HL-60 (cell line): Measurements from ENCODE around the gene RNASE7.

Experiments used
- DNase-seq, 2 experiments: peaks; one replicate each; pipeline ENCODE4 v3.0.0-alpha.2; 2010 to 2020; ENCODE audit warnings: low read depth in 1 of 2, low spot score in 1 of 2
- H3K27ac ChIP-seq: fragments of 250-450 bp; sonication (Bioruptor Pico); replicated peaks from 2 replicates; pipeline ENCODE4 v1.5.1; 2020; ENCODE audit warnings: mild to moderate bottlenecking, moderate library complexity
- H3K27me3 ChIP-seq: fragments of 250-450 bp; sonication (Bioruptor Pico); 2 replicates; pipeline ENCODE4 v1.5.1; 2021; ENCODE audit warnings: mild to moderate bottlenecking, moderate library complexity; ENCODE audit not compliant: insufficient read depth, poor library complexity, severe bottlenecking
- H3K4me3 ChIP-seq: replicated peaks from 2 replicates; pipeline ENCODE4 v1.5.1; 2011; ENCODE audit warnings: mild to moderate bottlenecking, control low read depth, low read length; ENCODE audit not compliant: insufficient read depth
- GABPA ChIP-seq: IDR thresholded peaks from 2 replicates; pipeline ENCODE4 v1.6.1; 2012; ENCODE audit warnings: low read depth
- POLR2AphosphoS5 ChIP-seq: IDR thresholded peaks from 2 replicates; pipeline ENCODE4 v1.6.1; 2012; ENCODE audit warnings: low read depth
- SPI1 ChIP-seq: IDR thresholded peaks from 2 replicates; pipeline ENCODE4 v1.6.1; 2012; ENCODE audit warnings: low read depth, mild to moderate bottlenecking, borderline replicate concordance
- TF ChIP-seq, protein P1 (sequence below): IDR thresholded peaks from one replicate; pipeline ENCODE4 v1.5.1; 2011; ENCODE audit warnings: low read length, control low read depth, inconsistent platforms; ENCODE audit not compliant: insufficient read depth
- TF ChIP-seq, protein P2 (sequence below): IDR thresholded peaks from 2 replicates; pipeline ENCODE4 v1.6.1; 2012; ENCODE audit warnings: low read depth; ENCODE audit not compliant: insufficient replicate concordance

Gene RNASE7

DNA sequence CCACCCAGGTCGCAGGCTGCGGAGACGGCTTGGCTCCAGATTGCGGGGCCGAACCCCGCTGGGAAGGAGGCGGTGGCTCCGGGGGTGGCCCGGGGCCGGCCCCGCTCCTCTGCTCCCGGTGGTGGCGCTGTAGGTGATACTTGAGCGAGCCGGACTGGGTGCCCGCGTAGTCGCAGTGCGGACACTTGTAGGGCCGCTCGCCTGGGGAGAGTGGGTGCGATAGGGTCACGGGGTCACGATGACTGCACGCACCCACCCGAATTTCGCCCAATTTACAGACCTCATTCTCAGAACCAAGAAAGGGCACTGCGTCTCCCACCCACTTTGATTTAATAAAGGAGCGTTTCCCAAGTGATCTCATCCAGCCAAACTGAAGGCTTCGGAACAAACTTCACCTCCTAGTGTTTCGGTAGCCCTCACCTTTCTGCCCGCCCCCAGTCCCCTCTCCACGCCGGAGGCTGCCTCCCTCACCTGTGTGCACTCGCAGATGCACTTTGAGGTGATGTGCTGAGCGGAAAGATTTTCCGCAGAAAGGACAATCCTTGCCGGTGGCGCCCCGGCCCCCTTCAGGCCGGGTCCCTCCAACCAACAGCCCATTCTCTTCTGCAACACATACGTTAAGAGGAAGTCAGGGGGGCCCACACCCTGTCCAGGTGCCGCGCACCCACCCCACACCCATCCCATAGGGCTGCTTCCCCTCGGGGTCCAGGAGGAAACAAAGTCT lies 48.9 kb downstream of the RNASE7 start:
- H3K27ac ChIP-seq, result no peak overlapping the region
- TF ChIP-seq GABPA (no peak), POLR2AphosphoS5 (no peak), SPI1 (no peak)
- TF ChIP-seq, protein P1, sequence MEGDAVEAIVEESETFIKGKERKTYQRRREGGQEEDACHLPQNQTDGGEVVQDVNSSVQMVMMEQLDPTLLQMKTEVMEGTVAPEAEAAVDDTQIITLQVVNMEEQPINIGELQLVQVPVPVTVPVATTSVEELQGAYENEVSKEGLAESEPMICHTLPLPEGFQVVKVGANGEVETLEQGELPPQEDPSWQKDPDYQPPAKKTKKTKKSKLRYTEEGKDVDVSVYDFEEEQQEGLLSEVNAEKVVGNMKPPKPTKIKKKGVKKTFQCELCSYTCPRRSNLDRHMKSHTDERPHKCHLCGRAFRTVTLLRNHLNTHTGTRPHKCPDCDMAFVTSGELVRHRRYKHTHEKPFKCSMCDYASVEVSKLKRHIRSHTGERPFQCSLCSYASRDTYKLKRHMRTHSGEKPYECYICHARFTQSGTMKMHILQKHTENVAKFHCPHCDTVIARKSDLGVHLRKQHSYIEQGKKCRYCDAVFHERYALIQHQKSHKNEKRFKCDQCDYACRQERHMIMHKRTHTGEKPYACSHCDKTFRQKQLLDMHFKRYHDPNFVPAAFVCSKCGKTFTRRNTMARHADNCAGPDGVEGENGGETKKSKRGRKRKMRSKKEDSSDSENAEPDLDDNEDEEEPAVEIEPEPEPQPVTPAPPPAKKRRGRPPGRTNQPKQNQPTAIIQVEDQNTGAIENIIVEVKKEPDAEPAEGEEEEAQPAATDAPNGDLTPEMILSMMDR, result no peak
- TF ChIP-seq, protein P2, sequence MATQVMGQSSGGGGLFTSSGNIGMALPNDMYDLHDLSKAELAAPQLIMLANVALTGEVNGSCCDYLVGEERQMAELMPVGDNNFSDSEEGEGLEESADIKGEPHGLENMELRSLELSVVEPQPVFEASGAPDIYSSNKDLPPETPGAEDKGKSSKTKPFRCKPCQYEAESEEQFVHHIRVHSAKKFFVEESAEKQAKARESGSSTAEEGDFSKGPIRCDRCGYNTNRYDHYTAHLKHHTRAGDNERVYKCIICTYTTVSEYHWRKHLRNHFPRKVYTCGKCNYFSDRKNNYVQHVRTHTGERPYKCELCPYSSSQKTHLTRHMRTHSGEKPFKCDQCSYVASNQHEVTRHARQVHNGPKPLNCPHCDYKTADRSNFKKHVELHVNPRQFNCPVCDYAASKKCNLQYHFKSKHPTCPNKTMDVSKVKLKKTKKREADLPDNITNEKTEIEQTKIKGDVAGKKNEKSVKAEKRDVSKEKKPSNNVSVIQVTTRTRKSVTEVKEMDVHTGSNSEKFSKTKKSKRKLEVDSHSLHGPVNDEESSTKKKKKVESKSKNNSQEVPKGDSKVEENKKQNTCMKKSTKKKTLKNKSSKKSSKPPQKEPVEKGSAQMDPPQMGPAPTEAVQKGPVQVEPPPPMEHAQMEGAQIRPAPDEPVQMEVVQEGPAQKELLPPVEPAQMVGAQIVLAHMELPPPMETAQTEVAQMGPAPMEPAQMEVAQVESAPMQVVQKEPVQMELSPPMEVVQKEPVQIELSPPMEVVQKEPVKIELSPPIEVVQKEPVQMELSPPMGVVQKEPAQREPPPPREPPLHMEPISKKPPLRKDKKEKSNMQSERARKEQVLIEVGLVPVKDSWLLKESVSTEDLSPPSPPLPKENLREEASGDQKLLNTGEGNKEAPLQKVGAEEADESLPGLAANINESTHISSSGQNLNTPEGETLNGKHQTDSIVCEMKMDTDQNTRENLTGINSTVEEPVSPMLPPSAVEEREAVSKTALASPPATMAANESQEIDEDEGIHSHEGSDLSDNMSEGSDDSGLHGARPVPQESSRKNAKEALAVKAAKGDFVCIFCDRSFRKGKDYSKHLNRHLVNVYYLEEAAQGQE, result no peak

DNA sequence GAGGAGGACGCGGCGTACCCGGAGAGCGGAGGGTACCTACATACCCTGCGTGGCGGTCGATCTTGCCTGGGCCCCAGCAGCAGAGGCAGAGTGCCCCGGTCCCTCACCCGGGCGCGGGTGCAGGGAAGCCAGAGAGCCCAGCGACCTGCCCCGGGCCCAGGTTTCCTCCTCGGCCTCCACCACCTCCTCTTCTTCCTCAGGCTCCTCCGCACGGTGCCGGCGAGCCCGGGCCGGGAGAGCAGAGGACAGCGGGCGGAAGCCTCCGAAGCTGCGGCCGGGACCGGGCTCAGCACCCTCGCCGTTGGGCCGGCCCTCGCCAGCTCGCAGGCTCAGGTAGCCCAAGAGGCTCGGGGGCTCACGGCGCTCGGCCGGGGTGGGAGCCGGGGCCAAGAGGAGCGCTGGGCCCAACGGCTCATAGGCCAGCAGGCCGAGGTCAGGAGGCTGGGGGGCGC lies 49.7 kb downstream of the RNASE7 start:
- DNase-seq, result no peak
- Histone ChIP-seq H3K27me3 (no peaks in the 10 kb centered on the region), H3K27ac (no peak overlapping the region), H3K4me3 (no peak overlapping the region)
- TF ChIP-seq POLR2AphosphoS5 (no peak), SPI1 (no peak), GABPA (no peak)
- TF ChIP-seq, protein P1, result no peak
- TF ChIP-seq, protein P2, result no peak

More for the DNA sequence above, 48.9 kb downstream of the RNASE7 start:
- no peaks in the 10 kb centered on the region for H3K27me3 ChIP-seq
- no peak overlapping the region for H3K4me3 ChIP-seq
- no peak for DNase-seq

DNA sequence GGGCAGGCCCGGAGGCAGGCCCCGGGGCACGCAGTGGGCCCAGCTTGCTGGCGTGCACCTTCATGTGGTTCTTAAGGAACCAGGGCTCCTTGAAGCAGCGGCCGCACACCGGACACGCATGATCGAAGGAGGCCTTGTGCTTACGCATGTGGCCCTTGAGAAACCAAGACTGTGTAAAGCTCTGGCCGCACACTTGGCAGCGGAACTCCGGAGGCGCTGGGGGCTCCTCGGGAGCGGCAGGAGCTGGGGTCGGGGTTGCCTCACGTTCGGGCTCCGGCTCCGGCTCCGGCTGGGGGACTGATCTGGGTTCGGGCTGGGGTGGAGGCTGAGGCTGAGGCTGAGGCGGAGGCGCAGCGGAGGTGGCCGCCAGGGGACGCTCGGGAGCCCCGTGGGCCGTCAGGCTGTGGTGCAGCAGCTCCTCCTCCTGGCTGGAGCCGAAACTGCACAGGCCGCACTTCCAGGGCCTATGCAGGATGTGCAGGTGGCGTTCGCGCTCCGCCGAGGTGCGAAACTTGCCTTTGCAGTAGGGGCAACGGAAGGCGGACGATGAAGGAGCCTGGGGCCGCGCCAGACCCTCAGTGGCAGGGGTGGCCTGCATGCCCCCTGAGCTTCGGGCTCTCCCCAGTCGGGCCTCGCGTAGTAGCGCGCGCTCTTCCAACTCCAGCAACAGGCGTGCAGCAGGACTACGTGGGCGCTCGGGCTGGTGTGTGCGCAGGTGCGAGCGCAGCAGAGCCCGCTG lies 50.3 kb downstream of the RNASE7 start:
- peak; percentile 51 to 82 for DNase-seq
- no peak overlapping the region for H3K4me3 ChIP-seq
- H3K27me3 ChIP-seq, result no peaks in the 10 kb centered on the region
- TF ChIP-seq SPI1 (no peak), POLR2AphosphoS5 (peak; percentile 58; the same call in 1 of the 2 replicates), GABPA (no peak)
- TF ChIP-seq, protein P1, result peak; percentile 100
- TF ChIP-seq, protein P2, result no peak
- no peak overlapping the region for H3K27ac ChIP-seq
